ENCODE results near the gene CD52. TPM values are rescaled to one million over a fixed set of nuclear protein-coding genes. Genes with fewer than 3 reads are reported as not detected.

CD52 gene
- total RNA-seq, 1 donor from 2014 or later, result 2.4 TPM

DNA sequence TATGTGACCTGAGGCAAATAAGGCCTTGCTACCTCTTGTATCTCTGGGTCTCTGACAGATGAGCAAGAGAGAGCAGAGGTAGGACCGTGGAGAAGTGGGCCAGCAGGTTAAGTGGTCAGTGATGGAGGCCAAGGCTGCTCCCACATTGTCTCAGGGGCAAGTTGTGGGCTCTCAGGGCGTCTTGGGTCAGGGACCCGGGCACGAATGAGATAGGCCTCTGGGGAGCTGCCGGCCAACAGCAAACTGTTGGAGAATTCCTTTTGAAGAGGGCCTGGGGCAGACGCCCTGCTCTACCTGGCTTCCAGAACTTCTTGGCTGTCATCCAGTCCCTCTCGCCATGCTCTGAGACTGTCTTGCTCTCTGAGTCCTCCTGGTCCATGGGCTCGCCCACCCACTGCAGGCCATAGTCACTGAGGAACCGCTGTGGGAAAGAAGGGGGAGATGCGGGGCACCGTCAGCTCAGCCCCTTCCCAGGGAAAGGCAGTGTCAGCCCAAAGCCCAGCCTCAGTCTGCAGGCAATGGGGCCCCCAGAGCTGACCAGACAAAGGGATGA, 23.8 kb upstream of the CD52 start:
- Histone ChIP-seq H3K4me3 (no peak overlapping the region), H3K27me3 (ENCODE audit: low read depth) (no peaks in the 10 kb centered on the region), H3K9me3 (replicated peaks) (no peaks in the 10 kb centered on the region), H3K4me1 (peaks cover 14% of the 10 kb centered on the region), H3K36me3 (no peaks in the 10 kb centered on the region), H3K27ac (replicated peaks) (no peak overlapping the region)
- no peak for TF ChIP-seq CTCF (IDR thresholded peaks at IDR 0.05; ENCODE audit: borderline replicate concordance)
- DNase-seq, result no peak
- intact Hi-C loops (cut with micrococcal nuclease), result no loop called here

- peaks cover 9% of the 10 kb centered on the region for H3K4me1 ChIP-seq
- no peaks in the 10 kb centered on the region for H3K36me3 ChIP-seq
- no peaks in the 10 kb centered on the region for H3K27me3 ChIP-seq (ENCODE audit: low read depth)
- no peak overlapping the region for H3K27ac ChIP-seq (replicated peaks)
- H3K9me3 ChIP-seq (replicated peaks), result no peaks in the 10 kb centered on the region
- no peak for DNase-seq
- H3K4me3 ChIP-seq, result no peak overlapping the region
- intact Hi-C loops (cut with micrococcal nuclease), result no loop called here
- TF ChIP-seq CTCF (IDR thresholded peaks at IDR 0.05; ENCODE audit: borderline replicate concordance), result no peak
Observed at GRCh38 chr1:26295194-26296138, 22.3 kb upstream of the CD52 start.

- no peak for DNase-seq
- intact Hi-C loops (cut with micrococcal nuclease), result no loop called here
- no peaks in the 10 kb centered on the region for H3K9me3 ChIP-seq (replicated peaks)
- no peaks in the 10 kb centered on the region for H3K27me3 ChIP-seq (ENCODE audit: low read depth)
- H3K36me3 ChIP-seq, result no peaks in the 10 kb centered on the region
- no peak overlapping the region for H3K4me3 ChIP-seq
- no peak for TF ChIP-seq CTCF (IDR thresholded peaks at IDR 0.05; ENCODE audit: borderline replicate concordance)
- H3K27ac ChIP-seq (replicated peaks), result no peak overlapping the region
- peaks cover 1% of the 10 kb centered on the region for H3K4me1 ChIP-seq
Observed at GRCh38 chr1:26296340-26297056, 21.3 kb upstream of the CD52 start.

GRCh38 chr1:26297057-26297790, 20.5 kb upstream of the CD52 start:
- no peak overlapping the region for H3K27ac ChIP-seq (replicated peaks)
- peaks cover 3% of the 10 kb centered on the region for H3K4me1 ChIP-seq
- no peak for DNase-seq
- no peaks in the 10 kb centered on the region for H3K27me3 ChIP-seq (ENCODE audit: low read depth)
- intact Hi-C loops (cut with micrococcal nuclease), result no loop called here
- no peak for TF ChIP-seq CTCF (IDR thresholded peaks at IDR 0.05; ENCODE audit: borderline replicate concordance)
- no peaks in the 10 kb centered on the region for H3K36me3 ChIP-seq
- H3K9me3 ChIP-seq (replicated peaks), result no peaks in the 10 kb centered on the region
- H3K4me3 ChIP-seq, result no peak overlapping the region

GRCh38 chr1:26297791-26298124, 20.0 kb upstream of the CD52 start:
- TF ChIP-seq CTCF (IDR thresholded peaks at IDR 0.05; ENCODE audit: borderline replicate concordance), result no peak
- no peak for DNase-seq
- intact Hi-C loops (cut with micrococcal nuclease), result no loop called here

More at GRCh38 chr1:26297791-26298124, 20.0 kb upstream of the CD52 start:
- no peak overlapping the region for H3K4me3 ChIP-seq
- no peaks in the 10 kb centered on the region for H3K9me3 ChIP-seq (replicated peaks)
- H3K4me1 ChIP-seq, result peaks cover 8% of the 10 kb centered on the region
- no peak overlapping the region for H3K27ac ChIP-seq (replicated peaks)
- no peaks in the 10 kb centered on the region for H3K27me3 ChIP-seq (ENCODE audit: low read depth)
- H3K36me3 ChIP-seq, result no peaks in the 10 kb centered on the region
